Activated naive CD8-positive, alpha-beta T cell (primary cell): ENCODE results near the gene TTK.

Experiments
- H3K27ac Mint-ChIP-seq: one replicate; pipeline ENCODE4 v1.8.0; 2021; ENCODE audit warnings: mixed read lengths
- H3K27me3 Mint-ChIP-seq: one replicate; pipeline ENCODE4 v1.8.0; 2021; ENCODE audit warnings: mixed read lengths
- H3K36me3 Mint-ChIP-seq: one replicate; pipeline ENCODE4 v1.8.0; 2021; ENCODE audit warnings: mixed read lengths
- H3K4me1 Mint-ChIP-seq: one replicate; pipeline ENCODE4 v1.8.0; 2021; ENCODE audit warnings: low read depth, mixed read lengths
- H3K4me3 Mint-ChIP-seq: one replicate; pipeline ENCODE4 v1.8.0; 2021; ENCODE audit warnings: mild to moderate bottlenecking, mixed read lengths
- H3K9me3 Mint-ChIP-seq: one replicate; pipeline ENCODE4 v1.8.0; 2021; ENCODE audit warnings: low read depth, mixed read lengths

Gene TTK

GRCh38 chr6:80088637-80089036, 84.2 kb downstream of the TTK start:
- H3K4me3 Mint-ChIP-seq: no peak overlapping the region
- no peak overlapping the region for H3K27ac Mint-ChIP-seq

DNA sequence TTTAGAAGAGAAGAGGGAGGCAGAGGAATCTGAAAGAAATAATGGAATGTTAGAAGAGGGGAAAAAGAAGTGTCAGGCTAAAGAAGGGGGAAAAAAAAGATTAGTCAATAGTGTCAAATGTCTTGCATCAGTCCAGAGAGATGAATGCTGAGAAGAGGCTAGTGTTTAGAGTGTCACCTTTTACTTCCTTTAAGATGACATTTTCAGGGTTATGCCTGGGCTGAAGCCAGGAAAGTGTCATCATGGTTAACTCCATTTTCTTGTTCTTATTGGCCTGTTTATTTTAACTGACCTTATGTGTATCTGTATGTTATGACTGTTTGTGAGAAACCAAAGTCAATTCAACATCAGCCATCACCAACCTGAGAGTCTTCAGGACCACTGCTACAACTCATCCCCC, 87.1 kb downstream of the TTK start:
- H3K27me3 Mint-ChIP-seq: peaks cover 4% of the 10 kb centered on the region
- no peaks in the 10 kb centered on the region for H3K9me3 Mint-ChIP-seq
- H3K36me3 Mint-ChIP-seq: peaks cover 2% of the 10 kb centered on the region
- H3K4me3 Mint-ChIP-seq: no peak overlapping the region
- H3K4me1 Mint-ChIP-seq: peaks cover 6% of the 10 kb centered on the region
- no peak overlapping the region for H3K27ac Mint-ChIP-seq

More at GRCh38 chr6:80088637-80089036, 84.2 kb downstream of the TTK start:
- Mint-ChIP-seq H3K36me3 (no peaks in the 10 kb centered on the region), H3K4me1 (no peaks in the 10 kb centered on the region), H3K9me3 (no peaks in the 10 kb centered on the region), H3K27me3 (peaks cover 4% of the 10 kb centered on the region)
